Activated CD4-positive, CD25-positive, alpha-beta regulatory T cell treated with anti-CD3 and anti-CD28 coated beads, Interleukin-2, amount 50 U/mL, for 24 hours (primary cell): Measurements from ENCODE around the gene ZBTB20.
A peak's percentile ranks its signal among the peaks of the same experiment; 100 is the strongest.

Source experiments
- ATAC-seq, 2 donors: fragments of 150-1000 bp; cut with Tn5 transposase; one replicate each; pipeline ENCODE4 v1.10.0; 2021; ENCODE audit warnings: mild to moderate bottlenecking in 1 of 2, moderate library complexity in 1 of 2

ZBTB20 gene

DNA sequence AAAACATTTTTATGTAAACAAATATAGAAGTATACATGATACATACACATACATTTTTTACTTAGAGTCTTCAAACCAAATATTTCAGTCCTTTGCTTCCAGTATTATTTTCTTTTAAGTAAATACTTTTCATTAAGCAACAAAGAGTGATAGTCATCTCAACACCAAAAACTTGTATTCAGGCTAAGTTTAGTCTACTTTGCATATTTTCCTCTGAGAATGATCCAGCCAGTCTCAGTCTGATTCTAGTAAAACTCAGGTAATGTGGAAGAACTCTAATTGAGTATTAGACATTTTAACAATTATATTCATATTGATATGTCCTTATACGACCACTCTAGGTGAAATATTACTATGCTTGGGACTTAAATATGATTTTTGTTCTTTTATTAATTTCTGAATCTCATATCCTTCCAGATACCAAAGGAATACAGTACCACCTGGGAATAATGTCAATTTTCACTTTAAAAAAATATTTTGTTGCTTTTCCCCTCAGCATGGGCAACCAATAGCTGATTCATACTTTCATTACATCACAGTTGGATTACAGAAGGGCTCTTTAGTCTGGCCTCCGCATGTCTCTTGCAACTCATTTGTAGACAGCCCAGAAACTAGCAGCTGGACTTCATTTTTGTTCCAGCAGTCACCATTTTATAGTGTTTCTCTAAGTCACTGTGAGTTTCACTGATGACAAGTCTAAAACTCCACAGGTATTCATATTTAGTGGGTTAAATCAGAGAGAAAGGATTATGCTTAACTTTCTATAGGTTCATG, 390.4 kb downstream of the ZBTB20 start:
- ATAC-seq = no peak

- ATAC-seq = no peak
Measured at GRCh38 chr3:114746502-114746901, 400.6 kb downstream of the ZBTB20 start.

- no peak for ATAC-seq
Measured at GRCh38 chr3:114745322-114746240, 401.5 kb downstream of the ZBTB20 start.

GRCh38 chr3:114743746-114744485, 403.2 kb downstream of the ZBTB20 start:
- ATAC-seq = no peak

GRCh38 chr3:114741066-114741465, 406.0 kb downstream of the ZBTB20 start:
- no peak for ATAC-seq

DNA sequence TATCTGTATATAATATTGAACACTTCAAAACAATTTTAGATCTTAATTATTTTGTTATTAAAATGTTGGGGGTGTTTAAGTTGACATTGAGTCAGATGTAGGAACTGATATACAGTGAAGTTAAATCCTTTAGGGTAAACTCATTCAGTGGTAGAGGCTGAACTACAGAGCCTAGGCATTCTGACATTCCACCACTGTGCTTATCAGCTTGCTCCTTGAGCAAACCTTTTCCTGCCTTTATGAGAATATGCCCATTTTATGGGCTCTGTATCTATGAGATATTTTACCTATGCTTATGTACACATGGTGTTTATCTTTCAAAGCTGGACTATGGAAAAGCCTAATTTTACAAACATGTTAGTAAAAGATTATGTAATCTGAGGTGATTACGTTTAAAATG, 407.5 kb downstream of the ZBTB20 start:
- no peak for ATAC-seq

GRCh38 chr3:114732353-114732752, 414.7 kb downstream of the ZBTB20 start:
- no peak for ATAC-seq

DNA sequence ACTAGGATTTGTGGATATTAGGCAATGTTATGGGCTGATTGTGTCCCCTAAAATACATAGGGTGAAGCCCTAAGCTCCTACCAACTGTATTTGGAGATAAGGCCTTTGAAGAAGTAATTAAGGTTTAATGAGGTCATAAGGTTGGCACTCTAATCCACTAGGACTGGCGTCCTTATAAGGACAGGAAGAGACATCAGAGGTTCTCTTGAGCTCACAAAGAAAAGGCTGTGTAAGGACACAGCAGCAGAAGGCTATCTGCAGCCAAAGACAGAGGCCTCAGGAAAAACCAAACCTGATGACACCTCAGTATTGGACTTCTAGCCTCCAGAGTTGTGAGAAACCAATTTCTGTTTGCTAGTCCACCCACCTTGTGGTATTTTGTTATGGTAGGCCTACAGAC, 416.7 kb downstream of the ZBTB20 start:
- ATAC-seq = no peak

GRCh38 chr3:114727373-114727772, 419.7 kb downstream of the ZBTB20 start:
- ATAC-seq = no peak

- no peak for ATAC-seq
Measured at GRCh38 chr3:114725966-114726365, 421.1 kb downstream of the ZBTB20 start.

GRCh38 chr3:114722530-114722929, 424.6 kb downstream of the ZBTB20 start:
- peak in 1 of 2 donors; percentile 3 for ATAC-seq

GRCh38 chr3:114721864-114722263, 425.2 kb downstream of the ZBTB20 start:
- peak; percentile 89 to 92 for ATAC-seq

DNA sequence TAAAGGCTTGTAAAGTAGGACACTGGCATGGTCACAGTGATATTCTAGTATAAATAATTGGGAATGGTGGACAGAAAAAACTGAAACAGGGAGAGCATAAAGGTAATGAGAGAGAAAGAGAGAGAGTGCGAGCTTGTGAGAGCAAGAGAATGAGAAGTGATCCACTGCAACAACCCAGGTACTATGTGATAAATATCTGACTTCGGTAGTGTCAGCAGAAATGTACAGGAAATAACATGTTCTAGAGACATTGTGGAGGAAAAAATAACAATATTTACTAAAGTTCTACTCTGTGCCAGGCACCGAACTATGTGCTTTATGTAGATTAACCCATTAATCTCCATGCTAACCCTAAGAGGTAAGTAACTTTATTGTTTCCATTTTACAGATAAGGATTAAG, 425.9 kb downstream of the ZBTB20 start:
- ATAC-seq = no peak

GRCh38 chr3:114718898-114719210, 428.2 kb downstream of the ZBTB20 start:
- ATAC-seq = no peak

- ATAC-seq = no peak
Measured at GRCh38 chr3:114718071-114718897, 428.8 kb downstream of the ZBTB20 start.

- no peak for ATAC-seq
Measured at GRCh38 chr3:114716916-114717315, 430.2 kb downstream of the ZBTB20 start.

GRCh38 chr3:114716126-114716525, 431.0 kb downstream of the ZBTB20 start:
- ATAC-seq = no peak

GRCh38 chr3:114714957-114715460, 432.1 kb downstream of the ZBTB20 start:
- ATAC-seq = no peak

- no peak for ATAC-seq
Measured at GRCh38 chr3:114714237-114714636, 432.9 kb downstream of the ZBTB20 start.

GRCh38 chr3:114712728-114713492, 434.2 kb downstream of the ZBTB20 start:
- no peak for ATAC-seq

DNA sequence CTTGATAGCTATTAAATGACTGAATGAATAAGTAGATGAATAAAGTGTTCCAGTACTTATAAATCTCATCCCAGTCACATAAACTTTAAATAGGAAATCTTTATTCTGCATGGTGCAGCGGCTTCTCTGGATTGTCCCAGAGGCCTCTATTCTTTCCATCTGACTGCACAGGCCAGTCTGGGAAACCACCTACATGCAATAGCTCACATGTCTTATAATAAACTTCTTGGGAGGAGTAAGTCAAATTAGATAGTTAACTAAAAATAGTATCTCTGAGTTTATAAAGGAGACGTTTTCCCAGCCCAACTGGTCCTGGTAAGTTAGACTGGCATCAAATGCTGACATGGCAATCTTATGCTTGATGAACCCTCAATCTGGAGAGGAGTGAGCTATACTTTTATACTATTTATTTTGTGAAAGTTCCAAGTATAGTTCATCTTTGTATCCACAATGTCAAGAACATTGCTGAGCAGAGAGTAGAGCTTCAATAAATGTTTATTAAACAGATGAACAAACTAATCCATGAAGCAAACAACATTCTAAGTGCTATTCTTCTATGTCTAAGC, 435.7 kb downstream of the ZBTB20 start:
- no peak for ATAC-seq
